HepG2 (cell line): ENCODE measurements around the gene CLDN11. TPM values are rescaled to one million over a fixed set of nuclear protein-coding genes. Genes with fewer than 3 reads are reported as not detected.

Experiments
- ELF1 ChIP-seq: sonication (generic); formaldehyde crosslinking; IDR thresholded peaks from 2 replicates; pipeline ENCODE4 v1.4.0; 2020; ENCODE audit warnings: missing genetic modification reagents
- EP300 ChIP-seq, 3 experiments: sonication (generic) in 1 of 3; formaldehyde crosslinking in 1 of 3; IDR thresholded peaks; 2 replicates each; pipeline versions ENCODE4 v1.5.1 to v1.6.1; 2011 to 2020; ENCODE audit warnings: low read depth in 2 of 3, low read length in 2 of 3, borderline replicate concordance in 1 of 3, improper control_type of control experiment in 1 of 3, mild to moderate bottlenecking in 1 of 3, missing genetic modification reagents in 1 of 3, moderate library complexity in 1 of 3
- ISL2 ChIP-seq: sonication (generic); formaldehyde crosslinking; IDR thresholded peaks from 2 replicates; pipeline ENCODE4 v1.5.0; 2020; ENCODE audit warnings: missing genetic modification reagents
- JUNB ChIP-seq: sonication (generic); formaldehyde crosslinking; IDR thresholded peaks from 2 replicates; pipeline ENCODE4 v1.8.0; 2022; ENCODE audit warnings: missing genetic modification reagents, mild to moderate bottlenecking, borderline replicate concordance
- MTF2 ChIP-seq: sonication (generic); formaldehyde crosslinking; IDR thresholded peaks from 2 replicates; pipeline ENCODE4 v1.5.0; 2020; ENCODE audit warnings: missing genetic modification reagents, borderline replicate concordance
- NR2C2 ChIP-seq: sonication (generic); formaldehyde crosslinking; IDR thresholded peaks from 2 replicates; pipeline ENCODE4 v1.4.0; 2020; ENCODE audit warnings: missing genetic modification reagents, mild to moderate bottlenecking, moderate library complexity, borderline replicate concordance
- RARA ChIP-seq: IDR thresholded peaks from 2 replicates; pipeline ENCODE4 v1.6.1; 2016; ENCODE audit warnings: missing genetic modification reagents, missing compliant biosample characterization
- ZC3H4 ChIP-seq: sonication (generic); formaldehyde crosslinking; IDR thresholded peaks from 2 replicates; pipeline ENCODE4 v1.4.0; 2020; ENCODE audit warnings: missing genetic modification reagents, borderline replicate concordance
- ZNF446 ChIP-seq: sonication (generic); formaldehyde crosslinking; IDR thresholded peaks from 2 replicates; pipeline ENCODE4 v1.5.0; 2020; ENCODE audit warnings: mild to moderate bottlenecking, missing genetic modification reagents
- ZNF460 ChIP-seq: sonication (generic); formaldehyde crosslinking; IDR thresholded peaks from 2 replicates; pipeline ENCODE4 v1.5.1; 2020; ENCODE audit warnings: missing genetic modification reagents, mild to moderate bottlenecking, borderline replicate concordance
- ZNF749 ChIP-seq: sonication (generic); formaldehyde crosslinking; IDR thresholded peaks from 2 replicates; pipeline ENCODE4 v1.8.0; 2022; ENCODE audit warnings: mild to moderate bottlenecking, missing genetic modification reagents, moderate library complexity, borderline replicate concordance
- ZNF772 ChIP-seq: sonication (generic); formaldehyde crosslinking; IDR thresholded peaks from 2 replicates; pipeline ENCODE4 v1.5.0; 2020; ENCODE audit warnings: mild to moderate bottlenecking, missing genetic modification reagents
- polyA plus RNA-seq, 8 experiments: library from polyadenylated mRNA; depleted of rRNA in 3 of 8; stranded (reverse) in 7 of 8; unstranded in 1 of 8; fragments of >200 nt; fragmentation: Illumina TruSeq in 4 of 8; extraction: Trizol in 4 of 8; gene quantifications; 2 replicates each; pipeline versions ENCODE4 v1.2.1 to v1.2.3, GENCODE V29; 2011 to 2016; ENCODE audit warnings: low read depth in 4 of 8, missing spikeins in 1 of 8, mixed read lengths in 1 of 8; ENCODE audit not compliant: insufficient read depth in 1 of 8
- total RNA-seq, 5 experiments: library from RNA; depleted of rRNA; stranded (reverse); fragments of >200 nt; fragmentation: Illumina TruSeq; extraction: Trizol; gene quantifications; 2 replicates each; pipeline ENCODE4 v1.2.3, GENCODE V29; 2016; ENCODE audit warnings: low read depth in 1 of 5
- TF ChIP-seq, protein P1 (sequence below): sonication (generic); formaldehyde crosslinking; conservative IDR thresholded peaks from 2 replicates; pipeline ENCODE4 v1.8.0; 2022; ENCODE audit warnings: mild to moderate bottlenecking, moderate library complexity, missing genetic modification reagents
- TF ChIP-seq, protein P2 (sequence below): IDR thresholded peaks from 2 replicates; pipeline ENCODE4 v1.6.1; 2016; ENCODE audit warnings: low read depth, control low read depth
- TF ChIP-seq, protein P3 (sequence below): sonication (generic); formaldehyde crosslinking; IDR thresholded peaks from 2 replicates; pipeline ENCODE4 v1.5.1; 2020; ENCODE audit warnings: missing genetic modification reagents, mild to moderate bottlenecking, borderline replicate concordance
- TF ChIP-seq, protein P4 (sequence below): sonication (generic); IDR thresholded peaks from 2 replicates; pipeline ENCODE4 v1.6.1; 2016; ENCODE audit warnings: low read depth, borderline replicate concordance
- TF ChIP-seq, protein P5 (sequence below): sonication (generic); formaldehyde crosslinking; IDR thresholded peaks from 2 replicates; pipeline ENCODE4 v1.8.0; 2022; ENCODE audit warnings: mild to moderate bottlenecking, missing genetic modification reagents, borderline replicate concordance
- TF ChIP-seq, protein P6 (sequence below): sonication (generic); formaldehyde crosslinking; conservative IDR thresholded peaks from 2 replicates; pipeline ENCODE4 v1.5.0; 2020; ENCODE audit warnings: missing genetic modification reagents

CLDN11 gene
- total and polyA plus RNA-seq, 2 of the 13 experiments (the other 11 are each of a cell fraction or from before 2014, with no cell fraction given), result 4.2 to 4.9 TPM

DNA sequence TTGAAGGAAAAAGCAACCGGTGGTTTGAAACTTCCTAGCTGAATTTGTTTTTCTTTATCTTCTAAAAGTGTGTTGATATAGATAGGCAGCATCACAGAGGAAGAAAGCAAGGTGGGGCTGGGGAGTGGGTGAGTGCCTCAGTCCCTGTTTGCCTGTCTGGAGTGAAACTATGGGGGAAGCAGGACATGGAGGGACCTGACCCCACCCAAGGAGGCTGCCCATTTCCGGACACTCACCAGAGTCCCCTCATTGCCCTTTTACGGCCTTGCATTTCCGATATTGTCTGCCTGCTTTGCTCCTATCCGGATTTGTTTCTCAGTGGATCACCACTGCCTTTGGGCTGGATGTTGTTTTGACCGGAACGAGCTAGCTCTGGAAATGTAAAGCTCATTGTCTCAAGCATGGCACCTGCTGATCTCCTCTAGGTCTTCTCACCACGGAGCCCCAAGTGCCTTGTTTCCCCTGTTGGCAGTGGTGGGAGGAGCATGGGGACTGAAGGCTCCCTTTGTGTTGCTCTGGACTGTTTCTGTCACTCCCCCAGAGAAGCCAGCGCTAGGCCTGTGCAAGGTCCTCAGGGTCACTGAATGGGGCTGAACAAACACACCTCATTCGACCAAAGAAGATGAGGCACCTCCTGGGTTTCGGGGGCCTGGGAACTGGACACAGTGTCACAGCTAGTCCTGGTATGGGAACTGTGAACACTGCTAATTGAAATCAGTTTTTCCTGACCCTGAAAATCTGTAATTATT, 7.0 kb downstream of the CLDN11 start (continued):
- TF ChIP-seq, protein P1, sequence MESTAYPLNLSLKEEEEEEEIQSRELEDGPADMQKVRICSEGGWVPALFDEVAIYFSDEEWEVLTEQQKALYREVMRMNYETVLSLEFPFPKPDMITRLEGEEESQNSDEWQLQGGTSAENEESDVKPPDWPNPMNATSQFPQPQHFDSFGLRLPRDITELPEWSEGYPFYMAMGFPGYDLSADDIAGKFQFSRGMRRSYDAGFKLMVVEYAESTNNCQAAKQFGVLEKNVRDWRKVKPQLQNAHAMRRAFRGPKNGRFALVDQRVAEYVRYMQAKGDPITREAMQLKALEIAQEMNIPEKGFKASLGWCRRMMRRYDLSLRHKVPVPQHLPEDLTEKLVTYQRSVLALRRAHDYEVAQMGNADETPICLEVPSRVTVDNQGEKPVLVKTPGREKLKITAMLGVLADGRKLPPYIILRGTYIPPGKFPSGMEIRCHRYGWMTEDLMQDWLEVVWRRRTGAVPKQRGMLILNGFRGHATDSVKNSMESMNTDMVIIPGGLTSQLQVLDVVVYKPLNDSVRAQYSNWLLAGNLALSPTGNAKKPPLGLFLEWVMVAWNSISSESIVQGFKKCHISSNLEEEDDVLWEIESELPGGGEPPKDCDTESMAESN (CRISPR knock-in tag), result peak; percentile 61; the same call in 1 of the 2 replicates
- TF ChIP-seq, protein P2, sequence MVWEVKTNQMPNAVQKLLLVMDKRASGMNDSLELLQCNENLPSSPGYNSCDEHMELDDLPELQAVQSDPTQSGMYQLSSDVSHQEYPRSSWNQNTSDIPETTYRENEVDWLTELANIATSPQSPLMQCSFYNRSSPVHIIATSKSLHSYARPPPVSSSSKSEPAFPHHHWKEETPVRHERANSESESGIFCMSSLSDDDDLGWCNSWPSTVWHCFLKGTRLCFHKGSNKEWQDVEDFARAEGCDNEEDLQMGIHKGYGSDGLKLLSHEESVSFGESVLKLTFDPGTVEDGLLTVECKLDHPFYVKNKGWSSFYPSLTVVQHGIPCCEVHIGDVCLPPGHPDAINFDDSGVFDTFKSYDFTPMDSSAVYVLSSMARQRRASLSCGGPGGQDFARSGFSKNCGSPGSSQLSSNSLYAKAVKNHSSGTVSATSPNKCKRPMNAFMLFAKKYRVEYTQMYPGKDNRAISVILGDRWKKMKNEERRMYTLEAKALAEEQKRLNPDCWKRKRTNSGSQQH (CRISPR knock-in tag), result no peak
- no peak for TF ChIP-seq ZNF772 (CRISPR knock-in tag)
- peak; percentile 79 for TF ChIP-seq RARA (CRISPR knock-in tag)
- TF ChIP-seq ZNF460 (CRISPR knock-in tag), result no peak; the same call in 1 of the 2 replicates
- TF ChIP-seq MTF2 (CRISPR knock-in tag), result no peak
- peak in 1 of 2 experiments; percentile 61; a peak in 1 of 4 replicates for TF ChIP-seq EP300 (IDR thresholded peaks at IDR 0.05; ENCODE audit: low read depth in 2 of 2, low read length in 2 of 2)
- peak; percentile 62; the same call in 1 of the 2 replicates for TF ChIP-seq EP300 (CRISPR knock-in tag; IDR thresholded peaks at IDR 0.05; ENCODE audit: borderline replicate concordance)
- TF ChIP-seq, protein P3, sequence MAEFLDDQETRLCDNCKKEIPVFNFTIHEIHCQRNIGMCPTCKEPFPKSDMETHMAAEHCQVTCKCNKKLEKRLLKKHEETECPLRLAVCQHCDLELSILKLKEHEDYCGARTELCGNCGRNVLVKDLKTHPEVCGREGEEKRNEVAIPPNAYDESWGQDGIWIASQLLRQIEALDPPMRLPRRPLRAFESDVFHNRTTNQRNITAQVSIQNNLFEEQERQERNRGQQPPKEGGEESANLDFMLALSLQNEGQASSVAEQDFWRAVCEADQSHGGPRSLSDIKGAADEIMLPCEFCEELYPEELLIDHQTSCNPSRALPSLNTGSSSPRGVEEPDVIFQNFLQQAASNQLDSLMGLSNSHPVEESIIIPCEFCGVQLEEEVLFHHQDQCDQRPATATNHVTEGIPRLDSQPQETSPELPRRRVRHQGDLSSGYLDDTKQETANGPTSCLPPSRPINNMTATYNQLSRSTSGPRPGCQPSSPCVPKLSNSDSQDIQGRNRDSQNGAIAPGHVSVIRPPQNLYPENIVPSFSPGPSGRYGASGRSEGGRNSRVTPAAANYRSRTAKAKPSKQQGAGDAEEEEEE (CRISPR knock-in tag), result no peak
- TF ChIP-seq, protein P4, sequence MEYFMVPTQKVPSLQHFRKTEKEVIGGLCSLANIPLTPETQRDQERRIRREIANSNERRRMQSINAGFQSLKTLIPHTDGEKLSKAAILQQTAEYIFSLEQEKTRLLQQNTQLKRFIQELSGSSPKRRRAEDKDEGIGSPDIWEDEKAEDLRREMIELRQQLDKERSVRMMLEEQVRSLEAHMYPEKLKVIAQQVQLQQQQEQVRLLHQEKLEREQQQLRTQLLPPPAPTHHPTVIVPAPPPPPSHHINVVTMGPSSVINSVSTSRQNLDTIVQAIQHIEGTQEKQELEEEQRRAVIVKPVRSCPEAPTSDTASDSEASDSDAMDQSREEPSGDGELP, result 0 out of 2 replicates have a peak, but pooled peaks have one; percentile 61
- TF ChIP-seq, protein P5, sequence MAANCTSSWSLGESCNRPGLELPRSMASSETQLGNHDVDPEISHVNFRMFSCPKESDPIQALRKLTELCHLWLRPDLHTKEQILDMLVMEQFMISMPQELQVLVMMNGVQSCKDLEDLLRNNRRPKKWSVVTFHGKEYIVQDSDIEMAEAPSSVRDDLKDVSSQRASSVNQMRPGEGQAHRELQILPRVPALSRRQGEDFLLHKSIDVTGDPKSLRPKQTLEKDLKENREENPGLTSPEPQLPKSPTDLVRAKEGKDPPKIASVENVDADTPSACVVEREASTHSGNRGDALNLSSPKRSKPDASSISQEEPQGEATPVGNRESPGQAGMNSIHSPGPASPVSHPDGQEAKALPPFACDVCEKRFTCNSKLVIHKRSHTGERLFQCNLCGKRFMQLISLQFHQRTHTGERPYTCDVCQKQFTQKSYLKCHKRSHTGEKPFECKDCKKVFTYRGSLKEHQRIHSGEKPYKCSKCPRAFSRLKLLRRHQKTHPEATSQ (CRISPR knock-in tag), result peak; percentile 69; the same call in 1 of the 2 replicates
- TF ChIP-seq ELF1 (CRISPR knock-in tag), result no peak; the same call in 1 of the 2 replicates
- 0 out of 2 replicates have a peak, but pooled peaks have one; percentile 22 for TF ChIP-seq NR2C2
- TF ChIP-seq JUNB, result no peak
- no peak for TF ChIP-seq ZNF446 (CRISPR knock-in tag)
- TF ChIP-seq, protein P6, sequence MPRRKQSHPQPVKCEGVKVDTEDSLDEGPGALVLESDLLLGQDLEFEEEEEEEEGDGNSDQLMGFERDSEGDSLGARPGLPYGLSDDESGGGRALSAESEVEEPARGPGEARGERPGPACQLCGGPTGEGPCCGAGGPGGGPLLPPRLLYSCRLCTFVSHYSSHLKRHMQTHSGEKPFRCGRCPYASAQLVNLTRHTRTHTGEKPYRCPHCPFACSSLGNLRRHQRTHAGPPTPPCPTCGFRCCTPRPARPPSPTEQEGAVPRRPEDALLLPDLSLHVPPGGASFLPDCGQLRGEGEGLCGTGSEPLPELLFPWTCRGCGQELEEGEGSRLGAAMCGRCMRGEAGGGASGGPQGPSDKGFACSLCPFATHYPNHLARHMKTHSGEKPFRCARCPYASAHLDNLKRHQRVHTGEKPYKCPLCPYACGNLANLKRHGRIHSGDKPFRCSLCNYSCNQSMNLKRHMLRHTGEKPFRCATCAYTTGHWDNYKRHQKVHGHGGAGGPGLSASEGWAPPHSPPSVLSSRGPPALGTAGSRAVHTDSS (CRISPR knock-in tag), result no peak
- peak; percentile 71; the same call in 1 of the 2 replicates for TF ChIP-seq ISL2 (CRISPR knock-in tag)
- 0 out of 2 replicates have a peak, but pooled peaks have one; percentile 30 for TF ChIP-seq ZNF749 (CRISPR knock-in tag)
- no peak for TF ChIP-seq ZC3H4
